Testis (tissue), 3 donors: ENCODE data around the gene ATP8A1. TPM values are rescaled to one million over a fixed set of nuclear protein-coding genes. Genes with fewer than 3 reads are reported as not detected.

Source experiments
- DNase-seq: peaks from one replicate; pipeline ENCODE4 v3.0.0-alpha.2; 2019
- H3K27ac ChIP-seq, 2 donors: fragments of 200-600 bp; sonication (generic); one replicate each; pipeline ENCODE4 v1.5.1; 2019
- H3K27me3 ChIP-seq: fragments of 200-600 bp; sonication (generic); one replicate; pipeline ENCODE4 v1.5.1; 2019
- H3K36me3 ChIP-seq: fragments of 200-600 bp; sonication (generic); one replicate; pipeline ENCODE4 v1.5.1; 2017; ENCODE audit warnings: low read depth; ENCODE audit errors: missing control alignments
- H3K4me1 ChIP-seq: fragments of 200-600 bp; sonication (generic); one replicate; pipeline ENCODE4 v1.5.1; 2019
- H3K4me3 ChIP-seq, 2 donors: fragments of 200-600 bp; sonication (generic); one replicate each; pipeline ENCODE4 v1.5.1; 2017 to 2019
- H3K9me3 ChIP-seq: fragments of 200-600 bp; sonication (generic); one replicate; pipeline ENCODE4 v1.5.1; 2017
- CTCF ChIP-seq, 3 experiments: fragments of 450-650 bp in 2 of 3; fragments of 200-600 bp in 1 of 3; sonication (generic) in 1 of 3; IDR thresholded peaks; one replicate each; pipeline ENCODE4 v1.5.1; 2016 to 2019; ENCODE audit warnings: antibody characterized with exemption in 3 of 3, mild to moderate bottlenecking in 2 of 3, moderate library complexity in 1 of 3
- POLR2A ChIP-seq: fragments of 450-650 bp; IDR thresholded peaks from one replicate; pipeline ENCODE4 v1.6.1; 2017; ENCODE audit warnings: antibody characterized with exemption, mild to moderate bottlenecking, moderate library complexity
- WGBS, 2 donors: methylation state at CpG; one replicate each; pipeline ENCODE4 v1.1.5; 2018; 5-methylcytosine and 5-hydroxymethylcytosine counted together
- intact Hi-C: fragments of 100-400 bp; cut with DNase I; formaldehyde crosslinking; loops from one replicate; pipeline ENCODE4 v1.15.1; 2023; ENCODE audit warnings: low total_unique reads
- polyA plus RNA-seq: library from polyadenylated mRNA; stranded (reverse); fragments of 350-450 nt; fragmentation: Illumina TruSeq; extraction: RNeasy Lipid Tissue Mini Kit (QIAGEN cat#74804); gene quantifications from one replicate; pipeline ENCODE4 v1.2.3, GENCODE V29; 2014; ENCODE audit warnings: low read depth, low replicate concordance; ENCODE audit not compliant: insufficient read depth
- total RNA-seq, 2 donors: library from RNA; depleted of rRNA; stranded (reverse); fragments of >200 nt; gene quantifications; one replicate each; pipeline ENCODE4 v1.2.3, GENCODE V29; 2016

Gene ATP8A1
- total and polyA plus RNA-seq, 3 donors from 2014 or later = 5.5 to 32.5 (median 18.8) TPM

GRCh38 chr4:42392436-42392835 lies 264.5 kb downstream of the ATP8A1 start:
- H3K4me1 ChIP-seq = no peaks in the 10 kb centered on the region
- H3K9me3 ChIP-seq = no peaks in the 10 kb centered on the region
- no peak for TF ChIP-seq POLR2A
- no peak for TF ChIP-seq CTCF (IDR thresholded peaks at IDR 0.05)
- no peaks in the 10 kb centered on the region for H3K27me3 ChIP-seq
- no peak overlapping the region for H3K4me3 ChIP-seq
- no peak for DNase-seq
- WGBS, 2 donors = 92 to 94% methylated on average over 4 of the region's 4 CpGs
- no peaks in the 10 kb centered on the region for H3K36me3 ChIP-seq
- no peak overlapping the region for H3K27ac ChIP-seq
- intact Hi-C loops = no loop called here

GRCh38 chr4:42391981-42392380 lies 264.9 kb downstream of the ATP8A1 start:
- H3K4me3 ChIP-seq = no peak overlapping the region
- H3K27ac ChIP-seq = no peak overlapping the region
- no peak for DNase-seq
- intact Hi-C loops = no loop called here
- H3K27me3 ChIP-seq = no peaks in the 10 kb centered on the region
- H3K36me3 ChIP-seq = no peaks in the 10 kb centered on the region
- H3K4me1 ChIP-seq = no peaks in the 10 kb centered on the region
- TF ChIP-seq CTCF (IDR thresholded peaks at IDR 0.05) (no peak), POLR2A (no peak)
- H3K9me3 ChIP-seq = no peaks in the 10 kb centered on the region
- WGBS, 2 donors = 57 to 65% methylated on average over 5 of the region's 5 CpGs

GRCh38 chr4:42391355-42391664 lies 265.6 kb downstream of the ATP8A1 start:
- Histone ChIP-seq H3K9me3 (no peaks in the 10 kb centered on the region), H3K4me3 (no peak overlapping the region), H3K4me1 (no peaks in the 10 kb centered on the region), H3K27me3 (no peaks in the 10 kb centered on the region), H3K36me3 (no peaks in the 10 kb centered on the region), H3K27ac (no peak overlapping the region)
- DNase-seq = no peak
- WGBS, 2 donors = 78 to 80% methylated on average over 2 of the region's 2 CpGs
- TF ChIP-seq POLR2A = no peak
- no peak for TF ChIP-seq CTCF (IDR thresholded peaks at IDR 0.05)
- intact Hi-C loops = no loop called here

- H3K4me1 ChIP-seq = no peaks in the 10 kb centered on the region
- no peaks in the 10 kb centered on the region for H3K27me3 ChIP-seq
- WGBS, 2 donors = 56 to 60% methylated on average over 10 of the region's 10 CpGs
- no peaks in the 10 kb centered on the region for H3K36me3 ChIP-seq
- intact Hi-C loops = no loop called here
- no peak overlapping the region for H3K4me3 ChIP-seq
- DNase-seq = no peak
- H3K27ac ChIP-seq = no peak overlapping the region
- TF ChIP-seq CTCF (IDR thresholded peaks at IDR 0.05) (no peak), POLR2A (no peak)
- H3K9me3 ChIP-seq = no peaks in the 10 kb centered on the region
Observed at GRCh38 chr4:42390622-42391354, 266.1 kb downstream of the ATP8A1 start.

GRCh38 chr4:42385516-42385915 lies 271.4 kb downstream of the ATP8A1 start:
- Histone ChIP-seq H3K36me3 (no peaks in the 10 kb centered on the region), H3K4me1 (no peaks in the 10 kb centered on the region), H3K4me3 (no peak overlapping the region), H3K27ac (no peak overlapping the region), H3K27me3 (no peaks in the 10 kb centered on the region), H3K9me3 (no peaks in the 10 kb centered on the region)
- no peak for DNase-seq
- WGBS, 2 donors = 92 to 93% methylated on average over 1 of the region's 1 CpG
- TF ChIP-seq CTCF (IDR thresholded peaks at IDR 0.05) (no peak), POLR2A (no peak)
- intact Hi-C loops = loop anchor here (10.0 kb wide), 1 partner anchor 119 kb away; no protein-coding TSS in a partner anchor
